HG03060 (cell line): ENCODE data around the gene MYO18B.

Experiments used
- ATAC-seq: cut with Tn5 transposase; IDR thresholded peaks from one replicate; pipeline ENCODE4 v1.9.1; 2021; ENCODE audit warnings: low read depth, moderate number of reproducible peaks; ENCODE audit not compliant: unreplicated experiment

The MYO18B gene

GRCh38 chr22:25930788-25931310 is 188.9 kb downstream of the MYO18B start:
- ATAC-seq: no peak

- no peak for ATAC-seq
Observed at GRCh38 chr22:25933158-25933788, 191.3 kb downstream of the MYO18B start.

GRCh38 chr22:25935266-25936058 is 193.5 kb downstream of the MYO18B start:
- ATAC-seq: no peak

- no peak for ATAC-seq
Observed at GRCh38 chr22:25938151-25938550, 196.2 kb downstream of the MYO18B start.

GRCh38 chr22:25939384-25939783 is 197.4 kb downstream of the MYO18B start:
- ATAC-seq: no peak

GRCh38 chr22:25940479-25940878 is 198.5 kb downstream of the MYO18B start:
- no peak for ATAC-seq

GRCh38 chr22:25941365-25941960 is 199.5 kb downstream of the MYO18B start:
- no peak for ATAC-seq

- no peak for ATAC-seq
Observed at GRCh38 chr22:25942115-25942855, 200.3 kb downstream of the MYO18B start.

GRCh38 chr22:25942856-25943411 is 200.9 kb downstream of the MYO18B start:
- no peak for ATAC-seq

GRCh38 chr22:25950111-25950510 is 208.1 kb downstream of the MYO18B start:
- ATAC-seq: no peak

GRCh38 chr22:25953276-25953675 is 211.3 kb downstream of the MYO18B start:
- ATAC-seq: no peak

- ATAC-seq: no peak
Observed at GRCh38 chr22:25953919-25954318, 211.9 kb downstream of the MYO18B start.

- ATAC-seq: no peak
Observed at GRCh38 chr22:25955323-25955722, 213.3 kb downstream of the MYO18B start.

- ATAC-seq: no peak
Observed at GRCh38 chr22:25956801-25957200, 214.8 kb downstream of the MYO18B start.

- ATAC-seq: no peak
Observed at GRCh38 chr22:25959818-25960774, 218.1 kb downstream of the MYO18B start.

- ATAC-seq: no peak
Observed at GRCh38 chr22:25961699-25962098, 219.7 kb downstream of the MYO18B start.

GRCh38 chr22:25962711-25963110 is 220.7 kb downstream of the MYO18B start:
- ATAC-seq: no peak

GRCh38 chr22:25964961-25965730 is 223.2 kb downstream of the MYO18B start:
- ATAC-seq: no peak
